ENCODE measurements around the gene CCNJL. TPM values are rescaled to one million over a fixed set of nuclear protein-coding genes. Genes with fewer than 3 reads are reported as not detected.

CCNJL gene
- total RNA-seq, 1 experiment from 2014 or later: 17.4 TPM

GRCh38 chr5:160281275-160281674 is 31.1 kb downstream of the CCNJL start:
- CTCF ChIA-PET: no interaction called here
- no peak overlapping the region for H3K27ac Mint-ChIP-seq (ENCODE audit: unreplicated experiment)
- TF ChIP-seq CTCF (IDR thresholded peaks at IDR 0.05; ENCODE audit: unreplicated experiment): no peak
- no TSS peak for BruUV-seq (replicated peaks)
- DNase-seq: no peak
- H3K4me3 Mint-ChIP-seq (ENCODE audit: low read depth, unreplicated experiment): no peak overlapping the region
- peaks cover 7% of the 10 kb centered on the region for H3K36me3 Mint-ChIP-seq (ENCODE audit: insufficient read depth, unreplicated experiment)
- no peaks in the 10 kb centered on the region for H3K4me1 Mint-ChIP-seq (ENCODE audit: low read depth, unreplicated experiment)
- intact Hi-C loops (cut with micrococcal nuclease; ENCODE audit: unreplicated experiment): no loop called here
- H3K27me3 Mint-ChIP-seq (ENCODE audit: unreplicated experiment): no peaks in the 10 kb centered on the region
- no peaks in the 10 kb centered on the region for H3K9me3 Mint-ChIP-seq (ENCODE audit: low read depth, unreplicated experiment)

- CTCF ChIA-PET: interaction anchor here (0.6 kb wide), 1 partner anchor 53 kb away, joined by 6 read pairs; no protein-coding TSS in a partner anchor
- Mint-ChIP-seq H3K27me3 (ENCODE audit: unreplicated experiment) (no peaks in the 10 kb centered on the region), H3K4me3 (ENCODE audit: low read depth, unreplicated experiment) (no peak overlapping the region), H3K27ac (ENCODE audit: unreplicated experiment) (no peak overlapping the region), H3K4me1 (ENCODE audit: low read depth, unreplicated experiment) (no peaks in the 10 kb centered on the region), H3K9me3 (ENCODE audit: low read depth, unreplicated experiment) (no peaks in the 10 kb centered on the region), H3K36me3 (ENCODE audit: insufficient read depth, unreplicated experiment) (peaks cover 7% of the 10 kb centered on the region)
- no peak for DNase-seq
- intact Hi-C loops (cut with micrococcal nuclease; ENCODE audit: unreplicated experiment): no loop called here
- BruUV-seq (replicated peaks): no TSS peak
- TF ChIP-seq CTCF (IDR thresholded peaks at IDR 0.05; ENCODE audit: unreplicated experiment): no peak
Measured at GRCh38 chr5:160280384-160281095, 31.8 kb downstream of the CCNJL start.

- CTCF ChIA-PET: no interaction called here
Measured at GRCh38 chr5:160278343-160278742, 34.0 kb downstream of the CCNJL start.

GRCh38 chr5:160274483-160274931 is 37.9 kb downstream of the CCNJL start:
- BruUV-seq (replicated peaks): no TSS peak
- intact Hi-C loops (cut with micrococcal nuclease; ENCODE audit: unreplicated experiment): no loop called here
- no peak for TF ChIP-seq CTCF (IDR thresholded peaks at IDR 0.05; ENCODE audit: unreplicated experiment)
- H3K27ac Mint-ChIP-seq (ENCODE audit: unreplicated experiment): no peak overlapping the region
- H3K4me1 Mint-ChIP-seq (ENCODE audit: low read depth, unreplicated experiment): no peaks in the 10 kb centered on the region
- H3K27me3 Mint-ChIP-seq (ENCODE audit: unreplicated experiment): no peaks in the 10 kb centered on the region
- H3K36me3 Mint-ChIP-seq (ENCODE audit: insufficient read depth, unreplicated experiment): peaks cover 16% of the 10 kb centered on the region
- no peak overlapping the region for H3K4me3 Mint-ChIP-seq (ENCODE audit: low read depth, unreplicated experiment)
- H3K9me3 Mint-ChIP-seq (ENCODE audit: low read depth, unreplicated experiment): no peaks in the 10 kb centered on the region
- no peak for DNase-seq
- CTCF ChIA-PET: no interaction called here

More at GRCh38 chr5:160278343-160278742, 34.0 kb downstream of the CCNJL start:
- Mint-ChIP-seq H3K36me3 (ENCODE audit: insufficient read depth, unreplicated experiment) (peaks cover 16% of the 10 kb centered on the region), H3K27ac (ENCODE audit: unreplicated experiment) (no peak overlapping the region), H3K27me3 (ENCODE audit: unreplicated experiment) (no peaks in the 10 kb centered on the region), H3K4me3 (ENCODE audit: low read depth, unreplicated experiment) (no peak overlapping the region), H3K9me3 (ENCODE audit: low read depth, unreplicated experiment) (no peaks in the 10 kb centered on the region), H3K4me1 (ENCODE audit: low read depth, unreplicated experiment) (no peaks in the 10 kb centered on the region)
- TF ChIP-seq CTCF (IDR thresholded peaks at IDR 0.05; ENCODE audit: unreplicated experiment): no peak
- no TSS peak for BruUV-seq (replicated peaks)
- intact Hi-C loops (cut with micrococcal nuclease; ENCODE audit: unreplicated experiment): no loop called here
- no peak for DNase-seq

All from Calu3 (cell line).